Caco-2 (cell line): Measurements from ENCODE around the gene TRPV4. TPM values are rescaled to one million over a fixed set of nuclear protein-coding genes. Genes with fewer than 3 reads are reported as not detected.

Source experiments
- BruUV-seq: library from RNA; stranded (reverse); fragments of 400-500 nt; replicated peaks from 2 replicates; lab custom pipeline; 2021; lab: Mats Ljungman, UMichigan
- CTCF ChIA-PET: fragments of 300-600 bp; sonication (Branson Sonifier 250); formaldehyde crosslinking; loops from one replicate; lab custom pipeline; 2022; ENCODE audit warnings: antibody characterized with exemption; lab: Charles Lee
- POLR2A ChIA-PET: fragments of 300-600 bp; sonication (Branson Sonifier 250); formaldehyde crosslinking; loops from one replicate; lab custom pipeline; 2022; ENCODE audit warnings: antibody characterized with exemption; lab: Charles Lee
- DNase-seq, 2 experiments: peaks; one replicate each; pipeline versions ENCODE4 v3.0.0 to v3.0.0-alpha.2; 2020 to 2022
- H3K27me3 ChIP-seq: replicated peaks from 2 replicates; pipeline ENCODE4 v1.6.0; 2011; ENCODE audit warnings: low read length; ENCODE audit not compliant: control insufficient read depth, insufficient read depth
- H3K36me3 ChIP-seq: 2 replicates; pipeline ENCODE4 v1.5.1; 2011; ENCODE audit warnings: low read length; ENCODE audit not compliant: control insufficient read depth, insufficient read depth
- H3K4me1 ChIP-seq: fragments of 250-450 bp; sonication (Bioruptor Pico); 2 replicates; pipeline ENCODE4 v1.5.1; 2020; ENCODE audit warnings: mild to moderate bottlenecking
- H3K4me3 ChIP-seq: 2 replicates; pipeline ENCODE4 v1.5.1; 2011; ENCODE audit warnings: low read depth, mild to moderate bottlenecking, control low read depth, low read length
- H3K9me3 ChIP-seq: fragments of 250-450 bp; sonication (Bioruptor Pico); 2 replicates; pipeline ENCODE4 v1.5.1; 2020; ENCODE audit warnings: mild to moderate bottlenecking, moderate library complexity
- H3K27ac Mint-ChIP-seq: one replicate; pipeline ENCODE4 v1.8.0; 2022; ENCODE audit warnings: mixed read lengths; ENCODE audit not compliant: unreplicated experiment
- H3K27me3 Mint-ChIP-seq: one replicate; pipeline ENCODE4 v1.8.0; 2022; ENCODE audit warnings: mixed read lengths; ENCODE audit not compliant: insufficient read depth, unreplicated experiment
- H3K36me3 Mint-ChIP-seq: one replicate; pipeline ENCODE4 v1.8.0; 2022; ENCODE audit warnings: mild to moderate bottlenecking, mixed read lengths; ENCODE audit not compliant: insufficient read depth, unreplicated experiment
- H3K4me1 Mint-ChIP-seq: one replicate; pipeline ENCODE4 v1.8.0; 2022; ENCODE audit warnings: low read depth, mixed read lengths; ENCODE audit not compliant: unreplicated experiment
- H3K4me3 Mint-ChIP-seq: one replicate; pipeline ENCODE4 v1.8.0; 2022; ENCODE audit warnings: mild to moderate bottlenecking, moderate library complexity, mixed read lengths; ENCODE audit not compliant: unreplicated experiment
- H3K9me3 Mint-ChIP-seq: one replicate; pipeline ENCODE4 v1.8.0; 2022; ENCODE audit warnings: mixed read lengths; ENCODE audit not compliant: unreplicated experiment
- intact Hi-C: fragments of 100-400 bp; cut with micrococcal nuclease; formaldehyde crosslinking; loops from one replicate; pipeline ENCODE4 v1.10.0; 2022; ENCODE audit not compliant: unreplicated experiment
- total RNA-seq: library from RNA; stranded (reverse); gene quantifications from 2 replicates; pipeline ENCODE4 v1.2.3, GENCODE V29; 2022
- TF ChIP-seq, protein P1 (sequence below), 2 experiments: fragments of 200-600 bp in 1 of 2; IDR thresholded peaks; 1 replicate in 1 of 2; 2 replicates in 1 of 2; pipeline versions ENCODE4 v1.5.1 to v1.8.0; 2011 to 2022; ENCODE audit warnings: antibody characterized with exemption in 1 of 2, control low read depth in 1 of 2, inconsistent platforms in 1 of 2, low read depth in 1 of 2, low read length in 1 of 2, mild to moderate bottlenecking in 1 of 2, moderate library complexity in 1 of 2; ENCODE audit not compliant: insufficient read depth in 1 of 2, severe bottlenecking in 1 of 2, unreplicated experiment in 1 of 2

TRPV4 gene
- total RNA-seq, 1 experiment from 2014 or later, result not detected

DNA sequence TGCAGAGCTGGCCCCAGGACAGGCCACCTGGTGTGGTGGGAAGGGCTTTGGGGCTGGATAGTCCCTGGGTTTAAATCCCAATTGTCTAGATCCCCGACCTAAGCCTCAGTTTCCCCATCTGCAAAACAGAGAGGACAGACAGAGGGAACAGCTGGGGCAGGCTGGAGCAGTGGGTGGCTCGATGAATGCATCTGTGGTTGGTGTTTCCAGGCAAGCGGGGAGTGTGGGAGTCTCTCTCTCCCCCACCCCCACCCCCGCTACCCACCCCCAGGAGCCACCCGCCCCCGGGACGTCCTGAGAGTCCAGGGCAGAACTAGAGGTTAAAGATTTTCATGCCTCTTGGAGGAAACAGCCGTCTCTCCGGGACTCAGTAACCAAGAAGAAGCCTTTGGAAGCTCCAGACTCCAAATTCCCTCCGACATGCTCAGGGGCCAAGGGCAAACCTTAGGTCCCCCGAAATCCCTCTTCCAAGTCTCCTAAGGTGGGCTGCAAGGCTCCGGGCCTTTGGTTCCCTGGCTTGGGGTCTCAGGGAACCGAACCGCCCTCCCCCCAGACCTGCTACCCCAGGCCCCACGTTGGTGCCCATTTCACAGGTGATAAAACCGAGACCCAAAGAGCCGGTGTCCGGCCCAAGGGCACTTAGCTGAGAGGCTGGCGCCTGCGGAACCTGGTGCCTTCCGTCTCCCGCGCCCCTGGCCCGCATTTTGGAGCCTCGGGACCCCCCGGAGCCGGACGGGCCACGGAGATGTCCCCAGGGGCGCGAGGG is 474 bp downstream of the TRPV4 start:
- H3K4me1 Mint-ChIP-seq, result no peaks in the 10 kb centered on the region
- H3K9me3 Mint-ChIP-seq, result no peaks in the 10 kb centered on the region
- TF ChIP-seq, protein P1, sequence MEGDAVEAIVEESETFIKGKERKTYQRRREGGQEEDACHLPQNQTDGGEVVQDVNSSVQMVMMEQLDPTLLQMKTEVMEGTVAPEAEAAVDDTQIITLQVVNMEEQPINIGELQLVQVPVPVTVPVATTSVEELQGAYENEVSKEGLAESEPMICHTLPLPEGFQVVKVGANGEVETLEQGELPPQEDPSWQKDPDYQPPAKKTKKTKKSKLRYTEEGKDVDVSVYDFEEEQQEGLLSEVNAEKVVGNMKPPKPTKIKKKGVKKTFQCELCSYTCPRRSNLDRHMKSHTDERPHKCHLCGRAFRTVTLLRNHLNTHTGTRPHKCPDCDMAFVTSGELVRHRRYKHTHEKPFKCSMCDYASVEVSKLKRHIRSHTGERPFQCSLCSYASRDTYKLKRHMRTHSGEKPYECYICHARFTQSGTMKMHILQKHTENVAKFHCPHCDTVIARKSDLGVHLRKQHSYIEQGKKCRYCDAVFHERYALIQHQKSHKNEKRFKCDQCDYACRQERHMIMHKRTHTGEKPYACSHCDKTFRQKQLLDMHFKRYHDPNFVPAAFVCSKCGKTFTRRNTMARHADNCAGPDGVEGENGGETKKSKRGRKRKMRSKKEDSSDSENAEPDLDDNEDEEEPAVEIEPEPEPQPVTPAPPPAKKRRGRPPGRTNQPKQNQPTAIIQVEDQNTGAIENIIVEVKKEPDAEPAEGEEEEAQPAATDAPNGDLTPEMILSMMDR (IDR thresholded peaks at IDR 0.05; ENCODE audit: insufficient read depth in 1 of 2, low read depth in 1 of 2, low read length in 1 of 2, severe bottlenecking in 1 of 2, unreplicated experiment in 1 of 2), result no peak
- H3K4me1 ChIP-seq, result peaks cover 10% of the 10 kb centered on the region; the same call in 1 of the 2 replicates
- no peak overlapping the region for H3K27ac Mint-ChIP-seq
- no peak overlapping the region for H3K4me3 Mint-ChIP-seq
- DNase-seq, result no peak
- no peak overlapping the region for H3K4me3 ChIP-seq
- H3K27me3 Mint-ChIP-seq, result no peaks in the 10 kb centered on the region
- no peaks in the 10 kb centered on the region for H3K36me3 ChIP-seq
- ChIA-PET CTCF (interaction anchor here (1.3 kb wide), 1 partner anchor 13 kb away, joined by 3 read pairs; no protein-coding TSS in a partner anchor), POLR2A (no interaction called here)
- no TSS peak for BruUV-seq
- H3K36me3 Mint-ChIP-seq, result no peaks in the 10 kb centered on the region
- intact Hi-C loops, result no loop called here
- no peaks in the 10 kb centered on the region for H3K27me3 ChIP-seq
- no peaks in the 10 kb centered on the region for H3K9me3 ChIP-seq

DNA sequence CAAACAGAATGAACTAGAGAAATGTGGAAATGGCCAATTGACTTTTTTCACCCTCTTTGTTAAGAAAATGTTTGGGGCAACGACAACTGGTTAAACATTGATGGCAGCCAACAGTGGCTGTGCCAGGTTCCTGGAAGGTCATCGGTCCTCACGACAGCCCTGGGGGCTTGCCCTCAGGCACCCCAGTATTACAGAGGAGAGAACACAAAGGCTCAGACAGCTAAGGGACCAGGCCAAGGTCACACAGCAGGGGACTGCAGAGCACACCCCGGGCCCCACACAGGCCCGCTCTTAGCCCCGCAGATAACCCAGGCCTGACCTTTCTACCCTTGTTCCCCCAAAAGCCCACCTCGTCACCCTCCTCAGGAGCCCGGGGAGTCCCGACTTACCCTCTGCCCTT is 1.3 kb downstream of the TRPV4 start:
- BruUV-seq, result no TSS peak
- TF ChIP-seq, protein P1 (IDR thresholded peaks at IDR 0.05; ENCODE audit: insufficient read depth in 1 of 2, low read depth in 1 of 2, low read length in 1 of 2, severe bottlenecking in 1 of 2, unreplicated experiment in 1 of 2), result no peak
- CTCF ChIA-PET, result interaction anchor here (1.3 kb wide), 1 partner anchor 13 kb away, joined by 3 read pairs; no protein-coding TSS in a partner anchor

GRCh38 chr12:109831365-109831764 is 1.8 kb downstream of the TRPV4 start:
- Mint-ChIP-seq H3K36me3 (no peaks in the 10 kb centered on the region), H3K27ac (no peak overlapping the region), H3K4me3 (no peak overlapping the region), H3K4me1 (no peaks in the 10 kb centered on the region), H3K9me3 (no peaks in the 10 kb centered on the region), H3K27me3 (no peaks in the 10 kb centered on the region)
- no peaks in the 10 kb centered on the region for H3K9me3 ChIP-seq
- H3K36me3 ChIP-seq, result no peaks in the 10 kb centered on the region
- intact Hi-C loops, result no loop called here
- CTCF ChIA-PET, result interaction anchor here (1.3 kb wide), 1 partner anchor 14 kb away, joined by 3 read pairs; no protein-coding TSS in a partner anchor
- peaks cover 10% of the 10 kb centered on the region; the same call in 1 of the 2 replicates for H3K4me1 ChIP-seq
- DNase-seq, result no peak
- POLR2A ChIA-PET, result no interaction called here
- no peak overlapping the region for H3K4me3 ChIP-seq
- TF ChIP-seq, protein P1 (IDR thresholded peaks at IDR 0.05; ENCODE audit: insufficient read depth in 1 of 2, low read depth in 1 of 2, low read length in 1 of 2, severe bottlenecking in 1 of 2, unreplicated experiment in 1 of 2), result no peak
- no peaks in the 10 kb centered on the region for H3K27me3 ChIP-seq
- no TSS peak for BruUV-seq

More for the DNA sequence above, 1.3 kb downstream of the TRPV4 start:
- no peaks in the 10 kb centered on the region for H3K27me3 Mint-ChIP-seq
- no peak for DNase-seq
- POLR2A ChIA-PET, result no interaction called here
- H3K4me1 Mint-ChIP-seq, result no peaks in the 10 kb centered on the region
- Histone ChIP-seq H3K36me3 (no peaks in the 10 kb centered on the region), H3K4me3 (no peak overlapping the region), H3K27me3 (no peaks in the 10 kb centered on the region), H3K9me3 (no peaks in the 10 kb centered on the region), H3K4me1 (peaks cover 10% of the 10 kb centered on the region; the same call in 1 of the 2 replicates)
- H3K27ac Mint-ChIP-seq, result no peak overlapping the region
- H3K36me3 Mint-ChIP-seq, result no peaks in the 10 kb centered on the region
- intact Hi-C loops, result no loop called here
- no peaks in the 10 kb centered on the region for H3K9me3 Mint-ChIP-seq
- no peak overlapping the region for H3K4me3 Mint-ChIP-seq
